UCSD-AML1 (cell line): ENCODE results near the gene ZSCAN21.

Experiments
- DNase-seq: peaks from one replicate; lab custom pipeline; 2025; ENCODE audit not compliant: unreplicated experiment; lab: John Stamatoyannopoulos, UW

ZSCAN21 gene

GRCh38 chr7:100072462-100072861, 22.9 kb downstream of the ZSCAN21 start:
- no peak for DNase-seq

DNA sequence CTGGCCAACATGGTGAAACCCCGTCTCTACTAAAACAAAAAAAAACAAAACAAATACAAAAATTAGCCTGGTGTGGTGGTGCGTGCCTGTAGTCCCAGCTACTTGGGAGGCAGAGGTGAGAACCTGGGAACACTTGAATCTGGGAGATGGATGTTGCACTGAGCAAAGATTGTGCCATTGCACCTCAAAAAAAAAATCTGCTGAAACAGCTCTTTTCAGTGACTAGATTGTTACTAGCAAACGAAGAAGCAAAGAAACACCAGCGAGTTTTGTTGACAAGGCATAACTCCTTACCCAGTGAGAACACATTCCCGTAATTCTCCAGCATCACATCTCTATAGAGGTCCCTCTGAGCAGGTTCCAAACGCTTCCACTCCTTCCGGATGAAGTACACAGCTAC, 25.3 kb downstream of the ZSCAN21 start:
- no peak for DNase-seq

DNA sequence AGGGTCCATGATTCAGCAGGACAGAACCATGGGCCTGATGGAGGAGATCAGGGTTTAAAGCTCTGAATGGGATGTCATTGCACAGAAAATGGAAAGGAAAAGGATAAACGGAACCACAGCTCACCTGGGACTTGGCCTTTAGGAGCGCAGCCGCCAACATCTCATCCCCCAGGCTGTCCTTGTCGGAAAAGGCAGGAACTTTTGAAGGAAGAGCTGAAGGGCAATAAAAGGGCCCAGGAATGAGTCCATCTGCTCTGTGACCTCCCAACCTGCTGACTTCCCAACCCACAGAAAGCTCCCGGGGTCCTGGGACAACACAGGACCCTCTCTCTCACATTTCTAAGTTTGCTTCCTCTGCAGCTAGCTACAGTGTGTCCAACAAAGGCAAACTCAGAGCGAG, 25.8 kb downstream of the ZSCAN21 start:
- DNase-seq, result no peak

DNA sequence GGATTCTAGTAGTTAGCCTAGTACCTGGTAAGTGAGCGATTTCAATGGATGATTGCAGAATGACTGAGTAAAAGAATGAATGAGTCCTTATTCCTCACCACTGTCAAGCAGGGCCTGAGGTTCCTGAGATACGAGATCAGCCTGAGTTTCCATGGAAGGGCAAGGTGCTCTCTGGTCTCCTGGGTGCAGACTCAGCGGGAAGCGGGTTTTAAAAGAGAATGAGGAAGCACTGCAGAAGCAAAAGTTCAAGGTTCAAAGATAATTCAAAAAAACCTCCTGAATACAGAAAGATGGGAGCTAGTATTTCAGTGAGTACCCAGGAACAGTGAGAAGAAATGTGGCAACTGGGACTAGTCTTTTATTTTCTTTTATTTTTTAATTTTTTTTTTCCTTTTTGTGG, 27.6 kb downstream of the ZSCAN21 start:
- DNase-seq, result no peak

DNA sequence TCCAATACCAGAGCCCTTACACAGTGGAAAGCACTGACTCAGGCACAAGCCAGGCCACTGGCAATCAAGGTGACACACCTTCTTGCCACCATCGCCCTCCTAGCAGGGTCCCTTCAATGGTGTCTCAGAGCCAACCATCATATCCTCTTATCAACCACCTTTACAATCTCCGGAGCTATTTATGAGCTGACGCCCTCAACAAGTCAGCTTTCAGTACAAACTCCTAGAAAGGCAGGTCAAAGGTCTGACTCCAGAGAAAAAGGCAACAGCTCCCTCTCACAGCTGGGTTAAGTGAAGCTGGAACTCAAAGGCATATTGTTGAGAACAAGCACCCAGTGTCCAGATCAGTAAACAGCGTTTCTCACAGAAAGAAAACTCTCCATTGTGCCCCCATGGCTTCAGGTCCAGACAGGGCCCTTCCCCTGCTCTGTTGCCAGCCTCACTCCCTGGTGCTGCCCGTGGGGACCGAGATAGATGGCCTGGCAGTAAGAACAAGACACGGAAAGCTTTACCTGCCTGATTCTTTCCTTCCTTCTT, 29.5 kb downstream of the ZSCAN21 start:
- no peak for DNase-seq

- DNase-seq, result no peak
These were observed 31.4 kb downstream of the ZSCAN21 start for GRCh38 chr7:100080907-100081534.

DNA sequence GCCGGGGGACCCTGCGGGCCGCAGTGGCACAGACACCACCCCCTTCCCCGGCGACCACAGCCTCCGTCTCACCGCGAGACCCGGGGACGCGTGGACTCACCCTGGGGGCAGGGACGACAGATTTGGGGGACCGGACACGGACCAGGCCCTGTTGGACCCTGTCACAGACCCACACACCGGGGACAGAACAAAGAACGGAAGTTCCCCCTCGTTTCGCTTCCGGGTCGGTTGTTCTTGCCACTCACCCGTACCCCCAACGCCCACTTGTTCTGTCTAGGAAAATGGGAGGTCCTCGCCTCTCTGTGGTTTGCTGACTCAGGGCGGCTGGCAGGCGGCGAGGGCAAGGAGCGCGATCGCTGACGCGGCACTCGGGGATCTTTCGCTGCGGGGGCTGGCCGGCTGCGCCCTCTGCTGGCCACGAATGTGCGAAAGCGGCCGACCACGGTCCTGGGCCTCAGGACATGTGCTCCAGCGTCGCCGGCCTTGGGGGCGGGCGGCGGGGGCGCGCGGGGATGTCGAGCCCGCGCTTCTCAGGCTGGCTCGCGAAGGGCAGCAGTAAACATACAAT, 32.0 kb downstream of the ZSCAN21 start, which contains the start of gene ZNF3:
TSS of gene ZNF3 (minus strand) at position 189 of the 568 bp plus-strand sequence. CDS start 4,366 bp downstream, outside the sequence.
- peak; percentile 92 for DNase-seq

DNA sequence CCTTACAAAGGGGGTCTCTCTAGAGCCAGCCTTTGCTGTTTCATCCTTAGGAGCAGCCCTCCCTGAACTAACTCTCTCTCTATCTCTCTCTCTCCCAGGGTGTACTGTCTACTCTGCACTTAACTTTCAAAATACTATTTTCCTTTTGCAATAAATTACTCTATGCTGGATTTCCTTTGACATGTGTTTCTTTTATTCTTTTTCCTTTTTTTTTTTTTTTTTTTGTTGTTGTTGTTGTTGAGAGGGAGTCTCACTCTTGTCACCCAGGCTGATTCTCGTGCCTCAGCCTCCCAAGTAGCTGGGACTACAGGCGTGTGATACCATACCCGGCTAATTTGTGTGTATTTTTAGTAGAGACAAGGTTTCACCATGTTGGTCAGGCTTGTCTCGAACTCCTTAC, 33.4 kb downstream of the ZSCAN21 start:
- no peak for DNase-seq

DNA sequence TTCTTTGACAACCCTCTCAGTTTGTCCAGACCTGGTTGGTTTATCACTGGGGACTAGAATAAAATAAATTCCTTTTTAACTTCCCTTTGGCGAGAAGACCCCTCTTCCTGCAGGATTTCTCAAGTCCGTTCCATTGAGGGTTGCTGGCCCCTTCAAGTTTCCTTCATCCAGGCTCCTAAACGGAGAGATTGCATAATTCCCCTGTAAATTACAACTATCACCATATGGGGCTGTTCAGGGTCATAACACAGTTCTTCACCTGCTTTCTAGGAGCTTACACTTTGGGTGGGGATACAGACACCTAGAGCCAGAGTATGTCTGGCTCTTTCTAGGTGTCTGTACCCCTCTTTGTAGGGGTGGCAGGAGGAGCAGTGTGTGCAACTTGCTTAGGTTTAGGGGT, 35.9 kb downstream of the ZSCAN21 start:
- DNase-seq, result no peak

GRCh38 chr7:100087055-100087750, 37.6 kb downstream of the ZSCAN21 start:
- no peak for DNase-seq

DNA sequence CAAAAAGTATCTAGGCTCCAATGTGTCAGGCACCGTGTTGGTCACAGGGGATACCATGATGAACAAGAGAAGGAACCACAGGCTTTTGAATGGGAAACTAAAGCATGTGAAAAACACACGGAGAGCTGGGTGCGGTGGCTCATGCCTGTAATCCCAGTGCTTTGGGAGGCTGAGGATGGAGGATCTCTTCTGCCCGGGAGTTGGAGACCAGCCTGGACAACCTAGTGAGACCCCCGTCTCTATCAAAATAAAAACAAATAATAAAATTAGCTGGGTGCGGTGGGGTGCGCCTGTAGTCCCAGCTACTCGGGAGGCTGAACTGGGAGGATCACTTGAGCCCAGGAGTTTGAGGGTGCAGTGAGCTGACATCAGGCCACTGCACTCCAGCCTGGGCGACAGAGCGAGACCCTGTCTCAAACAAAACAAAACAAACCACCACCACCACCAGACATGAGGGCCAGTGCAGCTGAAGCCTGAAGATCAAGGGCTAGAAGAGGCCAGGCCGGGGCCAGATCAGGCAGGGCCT, 38.6 kb downstream of the ZSCAN21 start:
- DNase-seq, result no peak

DNA sequence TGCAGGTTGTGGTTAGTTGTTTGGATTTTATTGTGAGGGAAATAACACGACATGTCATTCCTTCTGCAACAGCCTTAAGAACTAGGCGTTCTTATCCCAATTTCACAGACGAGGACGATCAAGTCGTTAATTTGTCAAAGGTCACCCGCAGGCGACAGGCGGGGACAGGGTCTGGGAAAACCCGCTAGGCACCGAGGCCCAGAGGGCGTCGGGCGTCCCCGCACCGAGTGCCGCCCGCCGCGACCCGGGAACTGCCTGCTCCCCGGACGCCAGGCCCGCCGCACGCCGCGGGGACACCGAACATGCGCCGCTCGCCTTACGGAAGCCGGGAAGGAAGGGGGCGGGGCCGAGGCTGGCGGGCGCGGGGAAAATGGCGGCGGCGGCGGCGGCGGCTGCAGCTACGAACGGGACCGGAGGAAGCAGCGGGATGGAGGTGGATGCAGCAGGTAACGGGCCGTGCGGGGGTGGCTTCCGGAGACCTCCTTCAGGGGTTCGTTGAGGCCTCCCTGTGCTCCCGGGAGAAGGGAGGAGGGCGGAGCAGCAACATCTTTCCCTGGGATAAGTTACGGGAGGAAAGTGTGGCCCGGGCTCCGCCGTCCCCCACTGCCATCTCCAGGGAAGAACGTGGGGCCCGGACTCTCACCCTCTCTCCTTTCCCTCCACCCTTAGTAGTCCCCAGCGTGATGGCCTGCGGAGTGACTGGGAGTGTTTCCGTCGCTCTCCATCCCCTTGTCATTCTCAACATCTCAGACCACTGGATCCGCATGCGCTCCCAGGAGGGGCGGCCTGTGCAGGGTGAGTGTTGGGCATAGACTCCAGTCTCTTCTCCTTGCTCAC, 39.3 kb downstream of the ZSCAN21 start, which contains the start of gene COPS6:
TSS of gene COPS6 (plus strand) at position 349 of the 837 bp plus-strand sequence. CDS start at position 371, 22 bp downstream.
- DNase-seq, result peak; percentile 64

DNA sequence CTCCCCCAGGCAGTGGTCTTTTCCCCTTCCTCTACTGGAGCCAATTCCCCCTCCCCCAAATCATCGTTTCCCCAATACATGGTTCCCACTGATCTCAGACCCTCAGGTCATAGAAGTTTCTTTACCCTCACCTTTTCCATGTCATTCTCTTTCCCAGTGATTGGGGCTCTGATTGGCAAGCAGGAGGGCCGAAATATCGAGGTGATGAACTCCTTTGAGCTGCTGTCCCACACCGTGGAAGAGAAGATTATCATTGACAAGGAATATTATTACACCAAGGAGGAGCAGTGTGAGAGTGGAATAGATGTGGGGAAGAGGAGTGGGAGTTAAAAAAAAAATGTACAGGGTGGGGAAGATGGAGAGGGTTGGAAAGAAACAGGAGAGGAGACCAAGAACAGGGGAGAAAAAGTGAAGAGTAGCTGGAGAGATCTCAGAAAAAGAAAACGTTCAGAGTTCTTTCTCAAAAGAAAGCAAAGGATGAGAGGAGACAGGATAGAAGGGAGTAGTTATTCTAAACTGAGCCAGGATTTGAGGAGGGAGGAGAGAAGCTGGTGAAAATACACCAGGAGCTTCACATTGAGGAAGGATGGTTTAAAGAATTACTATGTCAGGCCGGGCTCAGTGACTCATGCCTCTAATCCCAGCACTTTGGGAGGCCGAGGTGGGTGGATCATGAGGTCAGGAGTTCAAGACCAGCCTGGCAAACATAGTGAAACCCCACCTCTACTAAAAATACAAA, 40.1 kb downstream of the ZSCAN21 start:
- no peak for DNase-seq

DNA sequence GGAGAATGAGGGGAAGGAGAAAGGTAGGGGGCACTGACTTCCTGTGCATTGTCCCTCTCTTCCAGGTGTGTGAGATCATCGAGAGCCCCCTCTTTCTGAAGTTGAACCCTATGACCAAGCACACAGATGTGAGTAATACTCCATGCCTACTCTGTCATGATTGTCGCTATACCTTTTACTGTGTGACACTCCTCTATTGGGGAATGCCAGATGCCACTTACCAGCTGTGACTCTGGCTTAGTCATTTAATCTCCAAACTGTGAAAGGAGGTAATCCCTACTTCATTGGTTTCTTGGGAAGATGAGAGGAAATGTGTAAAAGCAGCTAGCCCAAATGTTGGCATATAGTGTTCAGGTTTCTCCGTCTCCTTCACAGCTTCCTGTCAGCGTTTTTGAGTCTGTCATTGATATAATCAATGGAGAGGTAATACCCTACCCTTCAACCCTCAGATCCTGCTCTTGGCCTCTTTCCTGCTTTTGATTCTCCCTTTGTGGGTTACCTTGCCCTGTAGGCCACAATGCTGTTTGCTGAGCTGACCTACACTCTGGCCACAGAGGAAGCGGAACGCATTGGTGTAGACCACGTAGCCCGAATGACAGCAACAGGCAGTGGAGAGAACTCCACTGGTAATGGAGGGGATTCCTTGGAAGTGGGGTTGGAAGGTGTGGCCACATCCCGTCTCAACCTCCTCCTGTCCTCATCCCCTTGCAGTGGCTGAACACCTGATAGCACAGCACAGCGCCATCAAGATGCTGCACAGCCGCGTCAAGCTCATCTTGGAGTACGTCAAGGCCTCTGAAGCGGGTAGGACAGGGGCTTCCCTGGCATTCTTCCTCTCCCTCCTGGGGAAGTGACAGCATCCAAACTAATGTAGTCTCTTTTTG, 41.2 kb downstream of the ZSCAN21 start:
- DNase-seq, result no peak

GRCh38 chr7:100091411-100092181, 42.0 kb downstream of the ZSCAN21 start:
- peak; percentile 8 for DNase-seq

DNA sequence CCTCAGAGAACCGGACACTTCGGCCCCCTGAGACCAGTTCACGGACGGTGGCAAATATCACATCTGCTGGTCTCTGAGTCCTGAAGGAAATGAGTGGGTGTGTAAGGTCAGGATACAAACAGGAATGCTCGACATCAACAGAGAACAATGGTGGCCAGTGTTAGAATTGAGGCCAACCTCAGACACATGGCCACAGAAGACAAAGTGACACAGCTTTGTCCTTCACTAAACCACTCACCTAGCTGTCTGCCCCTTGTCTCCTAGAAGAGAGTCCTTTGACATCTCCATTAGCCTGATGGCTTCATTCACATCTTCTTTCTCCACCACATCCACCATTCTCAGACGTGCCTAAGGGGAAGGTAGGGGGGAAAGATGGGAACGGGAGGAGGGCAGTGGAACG, 43.5 kb downstream of the ZSCAN21 start:
- no peak for DNase-seq

DNA sequence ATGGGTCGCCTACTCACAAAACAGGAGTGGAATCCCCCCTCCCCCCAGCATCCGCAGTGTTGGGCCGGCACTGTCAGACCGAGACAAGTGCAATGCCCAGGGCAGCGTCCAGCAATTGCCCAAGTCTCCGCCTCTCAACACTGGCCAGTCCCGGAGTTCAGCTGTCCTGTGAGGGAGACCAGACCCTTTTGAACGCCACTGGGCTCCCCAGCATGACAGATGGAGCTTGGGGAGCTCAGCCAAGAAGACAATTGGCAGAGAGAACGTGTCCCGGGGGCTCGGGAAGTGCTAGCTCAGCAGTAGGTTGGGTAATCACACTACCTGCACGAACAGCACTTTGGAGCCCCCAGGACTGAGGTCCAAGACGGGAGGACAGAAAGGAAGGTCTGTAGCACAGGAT, 43.9 kb downstream of the ZSCAN21 start:
- DNase-seq, result no peak

- no peak for DNase-seq
These were observed 44.4 kb downstream of the ZSCAN21 start for GRCh38 chr7:100093925-100094486.
